Measurements from ENCODE around the gene SLC66A1. TPM values are rescaled to one million over a fixed set of nuclear protein-coding genes. Genes with fewer than 3 reads are reported as not detected.

SLC66A1 gene
- total RNA-seq, 1 experiment from 2014 or later, result 27.7 TPM

DNA sequence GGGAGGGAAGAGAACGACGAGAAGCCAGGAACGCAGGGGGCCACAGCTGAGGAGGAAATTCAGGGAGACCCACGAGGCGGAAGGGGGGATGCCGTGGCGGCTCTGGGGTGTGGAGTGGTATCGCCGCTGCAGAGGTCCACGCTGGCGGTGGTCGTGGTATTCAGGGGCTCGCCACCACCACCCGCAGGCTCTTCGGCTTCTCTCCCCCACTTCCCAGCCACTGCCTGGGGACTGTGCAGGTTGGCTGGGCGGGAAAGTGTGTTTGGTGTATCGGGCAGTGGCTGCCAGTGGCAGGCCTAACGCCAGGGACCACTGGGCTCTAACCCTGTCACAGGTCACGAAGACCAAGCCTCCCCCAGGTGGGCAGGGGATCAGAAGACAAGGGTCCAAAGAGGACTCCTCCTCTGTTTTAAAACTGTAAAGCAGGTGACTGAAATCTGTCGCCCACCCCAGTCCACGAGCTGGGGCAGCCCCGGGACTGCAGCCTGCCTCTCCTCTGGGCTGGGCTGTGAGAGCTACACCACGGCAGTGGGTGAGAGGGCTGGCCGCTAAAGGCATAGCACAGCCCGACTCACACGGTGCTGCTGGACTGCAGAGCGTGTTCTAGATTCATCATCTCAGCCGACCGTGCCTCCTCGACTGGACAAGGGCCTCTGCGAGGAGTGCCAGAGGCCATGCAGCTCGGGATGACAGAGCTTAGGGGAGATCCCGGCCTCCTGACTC lies 30.9 kb downstream of the SLC66A1 start:
- H3K27me3 ChIP-seq (ENCODE audit: low read length), result no peaks in the 10 kb centered on the region
- DNase-seq (no peak), ATAC-seq (no peak)
- intact Hi-C loops (cut with micrococcal nuclease), result loop anchor here (5.0 kb wide), 1 partner anchor 309 kb away; no protein-coding TSS in a partner anchor
- H3K79me2 ChIP-seq (ENCODE audit: low read length), result no peaks in the 10 kb centered on the region
- no peak overlapping the region for H3K27ac ChIP-seq (ENCODE audit: low read length)
- ChIA-PET POLR2A (ENCODE audit: unreplicated experiment) (no interaction called here), CTCF (no interaction called here)
- peaks cover 4% of the 10 kb centered on the region for H3K4me1 ChIP-seq (ENCODE audit: insufficient read depth, low read length)
- H3K36me3 ChIP-seq (ENCODE audit: low read depth, low read length), result peaks cover 6% of the 10 kb centered on the region; the same call in 1 of the 2 replicates
- no TSS peak for BruUV-seq (replicated peaks)
- TF ChIP-seq EZH2 (IDR thresholded peaks at IDR 0.05; ENCODE audit: low read length, unreplicated experiment) (no peak), EZH2phosphoT487 (IDR thresholded peaks at IDR 0.05; ENCODE audit: borderline replicate concordance, low read length) (no peak), CTCF (conservative IDR thresholded peaks at IDR 0.05; ENCODE audit: low read depth, low read length) (no peak)
- no peak overlapping the region for H3K9ac ChIP-seq (ENCODE audit: low read length)
- H3F3A ChIP-seq (ENCODE audit: low read length, unreplicated experiment), result no peaks in the 10 kb centered on the region
- no peaks in the 10 kb centered on the region for H3K9me3 ChIP-seq (ENCODE audit: low read length)
- no peaks in the 10 kb centered on the region for H3K9me2 ChIP-seq (replicated peaks; ENCODE audit: low read length)
- no peak overlapping the region for H2AFZ ChIP-seq (ENCODE audit: low read length)
- no peak overlapping the region for H3K4me2 ChIP-seq (ENCODE audit: low read length)
- no peaks in the 10 kb centered on the region for H4K20me1 ChIP-seq (ENCODE audit: low read length)
- no peak overlapping the region for H3K4me3 ChIP-seq (ENCODE audit: low read length)

DNA sequence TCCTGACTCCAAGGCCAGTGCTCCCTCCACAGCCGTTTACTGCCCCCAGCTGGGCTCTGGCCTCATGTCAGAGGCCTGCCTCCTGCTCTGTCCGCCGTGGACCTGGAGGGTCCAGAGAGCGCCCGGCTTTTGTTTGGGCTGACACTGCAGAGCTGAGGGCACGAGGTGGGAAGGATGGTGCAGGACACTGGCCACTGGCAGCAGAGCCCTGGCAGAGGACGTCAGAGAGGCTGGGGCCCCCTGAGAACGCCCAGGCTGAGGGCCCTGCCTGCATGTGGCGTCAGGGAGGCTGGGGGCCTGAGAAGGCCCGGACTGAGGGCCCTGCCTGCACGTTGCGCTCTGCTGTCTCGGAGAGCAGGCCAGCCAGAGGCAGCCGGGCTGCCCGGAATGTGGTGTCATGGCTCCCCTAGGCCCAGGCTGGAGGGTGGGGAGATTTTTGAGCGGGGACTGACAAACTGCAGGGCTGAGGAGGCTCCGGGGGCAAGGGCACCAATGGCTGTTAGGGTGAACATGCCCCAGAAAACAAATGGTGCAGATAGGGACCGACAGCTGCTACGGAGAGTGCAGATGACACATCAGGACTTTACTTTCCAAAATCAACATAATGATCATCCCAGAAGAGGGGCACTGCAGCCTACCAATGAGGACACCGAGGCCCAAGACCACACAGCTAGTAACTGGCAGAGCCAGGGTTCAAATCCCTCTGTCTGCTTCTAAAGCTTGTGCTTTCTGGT lies 31.7 kb downstream of the SLC66A1 start:
- Histone ChIP-seq H3K4me2 (ENCODE audit: low read length) (no peak overlapping the region), H3K9me3 (ENCODE audit: low read length) (no peaks in the 10 kb centered on the region), H3K36me3 (ENCODE audit: low read depth, low read length) (peaks cover 6% of the 10 kb centered on the region; the same call in 1 of the 2 replicates), H4K20me1 (ENCODE audit: low read length) (no peaks in the 10 kb centered on the region), H3K27me3 (ENCODE audit: low read length) (no peaks in the 10 kb centered on the region), H3K79me2 (ENCODE audit: low read length) (no peaks in the 10 kb centered on the region), H3K4me3 (ENCODE audit: low read length) (no peak overlapping the region), H3F3A (ENCODE audit: low read length, unreplicated experiment) (no peaks in the 10 kb centered on the region), H3K4me1 (ENCODE audit: insufficient read depth, low read length) (no peaks in the 10 kb centered on the region), H3K9ac (ENCODE audit: low read length) (no peak overlapping the region), H3K27ac (ENCODE audit: low read length) (no peak overlapping the region), H3K9me2 (replicated peaks; ENCODE audit: low read length) (no peaks in the 10 kb centered on the region), H2AFZ (ENCODE audit: low read length) (no peak overlapping the region)
- CTCF ChIA-PET, result no interaction called here
- no peak for DNase-seq
- no peak for TF ChIP-seq EZH2phosphoT487 (IDR thresholded peaks at IDR 0.05; ENCODE audit: borderline replicate concordance, low read length)
- TF ChIP-seq CTCF (conservative IDR thresholded peaks at IDR 0.05; ENCODE audit: low read depth, low read length), result no peak
- no peak for TF ChIP-seq EZH2 (IDR thresholded peaks at IDR 0.05; ENCODE audit: low read length, unreplicated experiment)
- no peak for ATAC-seq
- POLR2A ChIA-PET (ENCODE audit: unreplicated experiment), result no interaction called here
- no TSS peak for BruUV-seq (replicated peaks)
- intact Hi-C loops (cut with micrococcal nuclease), result loop anchor here (5.0 kb wide), 1 partner anchor 309 kb away; no protein-coding TSS in a partner anchor
